CD4-positive, alpha-beta memory T cell (primary cell): ENCODE results near the gene DTD1. TPM values are rescaled to one million over a fixed set of nuclear protein-coding genes. Genes with fewer than 3 reads are reported as not detected.

ENCODE experiments used
- CTCF ChIA-PET: fragments of 350-600 bp; sonication (Branson Sonifier 250); formaldehyde crosslinking; loops from one replicate; lab custom pipeline; 2021; ENCODE audit warnings: inconsistent platforms; ENCODE audit not compliant: partially characterized antibody; lab: Charles Lee
- POLR2A ChIA-PET: fragments of 350-600 bp; sonication (Branson Sonifier 250); formaldehyde crosslinking; loops from one replicate; lab custom pipeline; 2021; ENCODE audit not compliant: partially characterized antibody; lab: Charles Lee
- DNase-seq, 5 donors: peaks; one replicate each; pipeline versions ENCODE4 v3.0.0 to v3.0.0-alpha.2; 2020 to 2022; ENCODE audit warnings: mixed read lengths in 1 of 5
- H3K27ac ChIP-seq: one replicate; pipeline ENCODE4 v1.7.0; 2013; ENCODE audit warnings: low read depth, low read length
- H3K27me3 ChIP-seq: 2 replicates; pipeline ENCODE4 v1.7.0; 2013; ENCODE audit warnings: mild to moderate bottlenecking, low read length, moderate library complexity; ENCODE audit not compliant: insufficient read depth
- H3K36me3 ChIP-seq: 2 replicates; pipeline ENCODE4 v1.7.0; 2013; ENCODE audit warnings: mild to moderate bottlenecking, low read length, moderate library complexity; ENCODE audit not compliant: insufficient read depth
- H3K4me1 ChIP-seq: 2 replicates; pipeline ENCODE4 v1.7.0; 2013; ENCODE audit warnings: mild to moderate bottlenecking, low read length, moderate library complexity; ENCODE audit not compliant: insufficient read depth
- H3K4me3 ChIP-seq, 2 donors: one replicate each; pipeline ENCODE4 v1.7.0; 2013; ENCODE audit warnings: low read length in 2 of 2, mild to moderate bottlenecking in 1 of 2
- H3K9me3 ChIP-seq, 2 donors: one replicate each; pipeline ENCODE4 v1.7.0; 2013; ENCODE audit warnings: low read length in 2 of 2, control low read depth in 1 of 2; ENCODE audit not compliant: control insufficient read depth in 1 of 2
- H3K27ac Mint-ChIP-seq, 7 donors: one replicate each; pipeline ENCODE4 v1.8.0; 2020 to 2021; ENCODE audit warnings: mixed read lengths in 7 of 7, mild to moderate bottlenecking in 6 of 7, inconsistent platforms in 3 of 7, moderate library complexity in 3 of 7
- H3K27me3 Mint-ChIP-seq, 2 donors: one replicate each; pipeline ENCODE4 v1.8.0; 2020 to 2021; ENCODE audit warnings: mixed read lengths in 2 of 2
- H3K36me3 Mint-ChIP-seq, 2 donors: one replicate each; pipeline ENCODE4 v1.8.0; 2020 to 2021; ENCODE audit warnings: mixed read lengths in 2 of 2, inconsistent platforms in 1 of 2, mild to moderate bottlenecking in 1 of 2
- H3K4me1 Mint-ChIP-seq, 4 donors: one replicate each; pipeline ENCODE4 v1.8.0; 2020 to 2021; ENCODE audit warnings: mixed read lengths in 4 of 4, mild to moderate bottlenecking in 1 of 4
- H3K4me3 Mint-ChIP-seq, 8 donors: one replicate each; pipeline ENCODE4 v1.8.0; 2020 to 2021; ENCODE audit warnings: mixed read lengths in 8 of 8, mild to moderate bottlenecking in 7 of 8, moderate library complexity in 6 of 8, inconsistent platforms in 3 of 8
- H3K9me3 Mint-ChIP-seq, 8 donors: one replicate each; pipeline ENCODE4 v1.8.0; 2020 to 2021; ENCODE audit warnings: mixed read lengths in 8 of 8, mild to moderate bottlenecking in 5 of 8, inconsistent platforms in 3 of 8, moderate library complexity in 1 of 8
- intact Hi-C: fragments of 100-400 bp; cut with micrococcal nuclease; formaldehyde crosslinking; loops from one replicate; pipeline ENCODE4 v1.15.1; 2023
- polyA plus RNA-seq, 2 donors: library from polyadenylated mRNA; unstranded; fragments of 300-500 nt; fragmentation: Illumina TruSeq; gene quantifications; one replicate each; pipeline ENCODE4 v1.2.3, GENCODE V29; 2021
- total RNA-seq, 2 experiments: library from RNA; stranded (reverse); gene quantifications; one replicate each; pipeline ENCODE4 v1.2.3, GENCODE V29; 2021

DTD1 gene
- total and polyA plus RNA-seq, 4 experiments from 2014 or later, result 15.9 to 61.8 (median 38.0) TPM

- peaks cover 5% of the 10 kb centered on the region for H3K27me3 ChIP-seq
- DNase-seq, result no peak
- CTCF ChIA-PET, result no interaction called here
- H3K27ac ChIP-seq, result no peak overlapping the region
- H3K36me3 ChIP-seq, result no peaks in the 10 kb centered on the region
- Mint-ChIP-seq H3K4me3 (no peak overlapping the region), H3K36me3 (peaks cover 0 to 6% of the 10 kb centered on the region in 2 donors), H3K27me3 (peaks cover 27 to 33% of the 10 kb centered on the region in 2 donors), H3K9me3 (peaks cover 2 to 9% (median 4%) of the 10 kb centered on the region in 8 donors), H3K27ac (no peak overlapping the region), H3K4me1 (no peaks in the 10 kb centered on the region)
- H3K4me3 ChIP-seq, result no peak overlapping the region
- no peaks in the 10 kb centered on the region for H3K9me3 ChIP-seq
- intact Hi-C loops, result no loop called here
- H3K4me1 ChIP-seq, result no peaks in the 10 kb centered on the region
- POLR2A ChIA-PET, result no interaction called here
Observed at GRCh38 chr20:18788021-18788420, 200.2 kb downstream of the DTD1 start.

GRCh38 chr20:18790787-18791186, 202.9 kb downstream of the DTD1 start:
- ChIA-PET CTCF (no interaction called here), POLR2A (no interaction called here)
- H3K27ac ChIP-seq, result no peak overlapping the region
- peaks cover 5% of the 10 kb centered on the region for H3K27me3 ChIP-seq
- Mint-ChIP-seq H3K9me3 (peaks cover 2 to 9% (median 4%) of the 10 kb centered on the region in 8 donors), H3K27me3 (peaks cover 22% of the 10 kb centered on the region in 2 donors), H3K36me3 (peaks cover 3 to 6% of the 10 kb centered on the region in 2 donors), H3K4me1 (peaks cover 5 to 17% (median 11%) of the 10 kb centered on the region in 4 donors), H3K4me3 (no peak overlapping the region), H3K27ac (peak overlapping the region in 1 of 7 donors; percentile 31)
- peaks cover 12% of the 10 kb centered on the region for H3K4me1 ChIP-seq
- intact Hi-C loops, result loop anchor here (5.0 kb wide), 3 partner anchors 203 to 1922 kb away; partner anchors contain the start of genes CFAP61, CRNKL1, DTD1 and RALGAPA2
- no peak for DNase-seq
- H3K9me3 ChIP-seq, result no peaks in the 10 kb centered on the region
- no peak overlapping the region for H3K4me3 ChIP-seq
- no peaks in the 10 kb centered on the region for H3K36me3 ChIP-seq

- ChIA-PET POLR2A (interaction anchor here (0.6 to 2.2 kb wide), 15 partner anchors 9 to 1258 kb away, joined by 3 to 15 read pairs (median 4); partner anchors contain the start of genes CFAP61, CRNKL1, DZANK1 and KAT14), CTCF (interaction anchor here (0.6 to 1.5 kb wide), 7 partner anchors 76 to 1290 kb away, joined by 3 to 5 read pairs (median 3); partner anchors contain the start of gene ZNF133)
- Histone ChIP-seq H3K36me3 (no peaks in the 10 kb centered on the region), H3K4me3 (peak overlapping the region; percentile 36 to 80), H3K27ac (peak overlapping the region; percentile 85), H3K4me1 (peaks cover 12% of the 10 kb centered on the region), H3K9me3 (no peaks in the 10 kb centered on the region), H3K27me3 (peaks cover 5% of the 10 kb centered on the region)
- peaks cover 5 to 17% (median 11%) of the 10 kb centered on the region in 4 donors for H3K4me1 Mint-ChIP-seq
- H3K9me3 Mint-ChIP-seq, result peaks cover 0 to 5% (median under 1%) of the 10 kb centered on the region in 8 donors
- H3K4me3 Mint-ChIP-seq, result peak overlapping the region; percentile 94 to 98 (median 96)
- peak; percentile 85 to 94 (median 89) for DNase-seq
- intact Hi-C loops, result loop anchor here (1.0 to 5.0 kb wide), 7 partner anchors 207 to 1918 kb away; partner anchors contain the start of genes CFAP61, CRNKL1, DTD1 and KAT14
- H3K27me3 Mint-ChIP-seq, result peaks cover 15 to 17% of the 10 kb centered on the region in 2 donors
- H3K36me3 Mint-ChIP-seq, result peaks cover 6% of the 10 kb centered on the region in 2 donors
- peak overlapping the region; percentile 92 to 100 (median 100) for H3K27ac Mint-ChIP-seq
Observed at GRCh38 chr20:18793625-18794427, 206.0 kb downstream of the DTD1 start.

DNA sequence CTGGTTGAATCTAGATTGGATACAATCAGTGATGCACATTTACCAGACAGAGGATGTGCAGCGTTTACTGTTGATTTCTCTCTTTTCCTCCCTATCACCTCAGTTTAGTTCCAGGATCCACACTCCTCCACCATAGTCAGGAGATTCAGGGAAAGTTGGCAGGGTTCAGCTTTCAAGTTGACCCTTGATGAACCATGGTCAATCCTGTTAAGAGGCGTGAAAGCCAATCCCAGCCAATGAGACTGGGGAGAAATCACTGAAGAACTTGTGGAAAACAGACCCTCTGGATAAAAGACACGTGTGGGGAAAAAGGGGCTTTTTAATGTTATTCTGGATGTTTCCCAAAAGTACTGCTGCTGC, 206.6 kb downstream of the DTD1 start:
- Histone ChIP-seq H3K27ac (peak overlapping the region; percentile 85), H3K36me3 (no peaks in the 10 kb centered on the region), H3K9me3 (no peaks in the 10 kb centered on the region), H3K4me3 (peak overlapping the region; percentile 36 to 80), H3K27me3 (peaks cover 5% of the 10 kb centered on the region), H3K4me1 (peaks cover 12% of the 10 kb centered on the region)
- peaks cover 15 to 19% of the 10 kb centered on the region in 2 donors for H3K27me3 Mint-ChIP-seq
- ChIA-PET CTCF (interaction anchor here (1.0 to 1.5 kb wide), 6 partner anchors 76 to 1290 kb away, joined by 3 to 5 read pairs (median 3); partner anchors contain the start of gene ZNF133), POLR2A (interaction anchor here (0.8 to 2.2 kb wide), 10 partner anchors 9 to 1258 kb away, joined by 3 to 15 read pairs (median 6); partner anchors contain the start of genes CFAP61, CRNKL1, DZANK1 and KAT14)
- H3K4me3 Mint-ChIP-seq, result peak overlapping the region; percentile 94 to 98 (median 96)
- peaks cover 5 to 17% (median 11%) of the 10 kb centered on the region in 4 donors for H3K4me1 Mint-ChIP-seq
- H3K9me3 Mint-ChIP-seq, result peaks cover 0 to 5% (median 0%) of the 10 kb centered on the region in 8 donors
- intact Hi-C loops, result loop anchor here (1.0 to 5.0 kb wide), 6 partner anchors 207 to 1918 kb away; partner anchors contain the start of genes CFAP61, CRNKL1, DTD1 and KAT14
- peak overlapping the region; percentile 92 to 100 (median 100) for H3K27ac Mint-ChIP-seq
- peaks cover 6% of the 10 kb centered on the region in 2 donors for H3K36me3 Mint-ChIP-seq
- DNase-seq, result peak in 1 of 5 donors; percentile 8

- Histone ChIP-seq H3K9me3 (no peaks in the 10 kb centered on the region), H3K27me3 (peaks cover under 1% of the 10 kb centered on the region), H3K36me3 (no peaks in the 10 kb centered on the region), H3K4me3 (no peak overlapping the region), H3K27ac (no peak overlapping the region), H3K4me1 (peaks cover 12% of the 10 kb centered on the region)
- ChIA-PET POLR2A (interaction anchor here (1.7 to 2.2 kb wide), 2 partner anchors 8 to 57 kb away, joined by 4 to 7 read pairs; no protein-coding TSS in a partner anchor), CTCF (no interaction called here)
- Mint-ChIP-seq H3K9me3 (peaks cover 0 to 5% (median 0%) of the 10 kb centered on the region in 8 donors), H3K27ac (peak overlapping the region in 5 of 7 donors; percentile 92 to 100 (median 99)), H3K4me3 (peak overlapping the region in 6 of 8 donors; percentile 11 to 97 (median 72)), H3K4me1 (peaks cover 5 to 17% (median 11%) of the 10 kb centered on the region in 4 donors), H3K36me3 (peaks cover 6% of the 10 kb centered on the region in 2 donors), H3K27me3 (peaks cover 11 to 14% of the 10 kb centered on the region in 2 donors)
- intact Hi-C loops, result loop anchor here (2.0 kb wide), 1 partner anchor 659 kb away; the partner anchor contains the start of genes KAT14 and PET117
- no peak for DNase-seq
Observed at GRCh38 chr20:18795366-18795765, 207.5 kb downstream of the DTD1 start.

GRCh38 chr20:18796282-18796833, 208.5 kb downstream of the DTD1 start:
- ChIA-PET POLR2A (no interaction called here), CTCF (no interaction called here)
- Mint-ChIP-seq H3K27me3 (peaks cover 9% of the 10 kb centered on the region in 2 donors), H3K9me3 (peaks cover 0 to 5% (median 0%) of the 10 kb centered on the region in 8 donors), H3K4me3 (no peak overlapping the region), H3K4me1 (peaks cover 5 to 17% (median 11%) of the 10 kb centered on the region in 4 donors), H3K27ac (peak overlapping the region in 1 of 7 donors; percentile 5), H3K36me3 (peaks cover 6% of the 10 kb centered on the region in 2 donors)
- DNase-seq, result no peak
- Histone ChIP-seq H3K27me3 (no peaks in the 10 kb centered on the region), H3K36me3 (no peaks in the 10 kb centered on the region), H3K4me3 (no peak overlapping the region), H3K9me3 (no peaks in the 10 kb centered on the region), H3K4me1 (peaks cover 12% of the 10 kb centered on the region), H3K27ac (no peak overlapping the region)
- intact Hi-C loops, result no loop called here
